Measurements from ENCODE around the gene ME3. TPM values are rescaled to one million over a fixed set of nuclear protein-coding genes. Genes with fewer than 3 reads are reported as not detected.
A peak's percentile ranks its signal among the peaks of the same experiment; 100 is the strongest.

Gene ME3
- total RNA-seq, 4 donors from 2014 or later: 1.9 to 18.3 (median 5.6) TPM

GRCh38 chr11:86488553-86488952, 183.9 kb downstream of the ME3 start:
- H3K9me3 ChIP-seq: no peaks in the 10 kb centered on the region
- DNase-seq: no peak
- TF ChIP-seq CTCF (IDR thresholded peaks at IDR 0.05) (no peak), POLR2A (IDR thresholded peaks at IDR 0.05) (no peak)
- no peaks in the 10 kb centered on the region for H3K36me3 ChIP-seq
- no peak overlapping the region for H3K4me3 ChIP-seq
- H3K27ac ChIP-seq: no peak overlapping the region
- H3K27me3 ChIP-seq: no peaks in the 10 kb centered on the region
- H3K4me1 ChIP-seq: peaks cover 0 to 18% (median 0%) of the 10 kb centered on the region in 3 donors
- intact Hi-C loops (cut with DNase I): no loop called here
- whole genome bisulfite sequencing, 2 donors: 91 to 95% methylated on average over 3 to 4 of the region's 4 CpGs

GRCh38 chr11:86487671-86488070, 184.7 kb downstream of the ME3 start:
- H3K4me3 ChIP-seq: no peak overlapping the region
- no peaks in the 10 kb centered on the region for H3K9me3 ChIP-seq
- TF ChIP-seq POLR2A (IDR thresholded peaks at IDR 0.05): no peak
- no peak for TF ChIP-seq CTCF (IDR thresholded peaks at IDR 0.05)
- intact Hi-C loops (cut with DNase I): no loop called here
- no peak for DNase-seq
- H3K27ac ChIP-seq: no peak overlapping the region
- no peaks in the 10 kb centered on the region for H3K27me3 ChIP-seq
- H3K4me1 ChIP-seq: peaks cover 0 to 25% (median 0%) of the 10 kb centered on the region in 3 donors
- WGBS, 2 donors: 93 to 96% methylated on average over 3 to 7 of the region's 7 CpGs
- H3K36me3 ChIP-seq: no peaks in the 10 kb centered on the region

GRCh38 chr11:86486261-86487030, 186.0 kb downstream of the ME3 start:
- H3K4me3 ChIP-seq: no peak overlapping the region
- no peak for TF ChIP-seq CTCF (IDR thresholded peaks at IDR 0.05)
- TF ChIP-seq POLR2A (IDR thresholded peaks at IDR 0.05): no peak
- no peaks in the 10 kb centered on the region for H3K36me3 ChIP-seq
- H3K4me1 ChIP-seq: peaks cover 0 to 25% (median 0%) of the 10 kb centered on the region in 3 donors
- H3K27me3 ChIP-seq: no peaks in the 10 kb centered on the region
- no peaks in the 10 kb centered on the region for H3K9me3 ChIP-seq
- WGBS, 2 donors: 68% methylated on average over 5 of the region's 5 CpGs; no CpG with 5 or more reads in 1 of the 2 donors
- DNase-seq: no peak
- intact Hi-C loops (cut with DNase I): no loop called here
- H3K27ac ChIP-seq: no peak overlapping the region

GRCh38 chr11:86484795-86485166, 187.6 kb downstream of the ME3 start:
- TF ChIP-seq POLR2A (IDR thresholded peaks at IDR 0.05): no peak
- no peak for TF ChIP-seq CTCF (IDR thresholded peaks at IDR 0.05)
- no peaks in the 10 kb centered on the region for H3K27me3 ChIP-seq
- no peaks in the 10 kb centered on the region for H3K9me3 ChIP-seq
- no peak overlapping the region for H3K4me3 ChIP-seq
- H3K36me3 ChIP-seq: no peaks in the 10 kb centered on the region
- H3K4me1 ChIP-seq: peaks cover 0 to 25% (median 0%) of the 10 kb centered on the region in 3 donors
- 67 to 79% methylated on average over 1 of the region's 1 CpG for WGBS, 2 donors
- peak overlapping the region in 3 of 4 donors; percentile 46 to 65 (median 57) for H3K27ac ChIP-seq
- DNase-seq: no peak
- intact Hi-C loops (cut with DNase I): no loop called here

GRCh38 chr11:86483940-86484794, 188.2 kb downstream of the ME3 start:
- intact Hi-C loops (cut with DNase I): no loop called here
- Histone ChIP-seq H3K27me3 (no peaks in the 10 kb centered on the region), H3K9me3 (no peaks in the 10 kb centered on the region), H3K4me3 (no peak overlapping the region), H3K4me1 (peaks cover 0 to 25% (median 0%) of the 10 kb centered on the region in 3 donors), H3K27ac (peak overlapping the region; percentile 42 to 65 (median 52)), H3K36me3 (no peaks in the 10 kb centered on the region)
- no peak for TF ChIP-seq CTCF (IDR thresholded peaks at IDR 0.05)
- TF ChIP-seq POLR2A (IDR thresholded peaks at IDR 0.05): no peak
- WGBS, 2 donors: 30 to 31% methylated on average over 7 of the region's 7 CpGs
- no peak for DNase-seq
